ENCODE results near the gene MYOM1.

GRCh38 chr18:3119401-3120341 is 100.1 kb downstream of the MYOM1 start:
- no peak for TF ChIP-seq CTCF (IDR thresholded peaks at IDR 0.05)
- TF ChIP-seq POLR2AphosphoS5 (IDR thresholded peaks at IDR 0.05; ENCODE audit: low read depth, low read length), result no peak
- no peak for TF ChIP-seq REST (IDR thresholded peaks at IDR 0.05; ENCODE audit: insufficient read depth in 1 of 2, low read depth in 2 of 2, low read length in 1 of 2)
- TF ChIP-seq TCF7L2 (IDR thresholded peaks at IDR 0.05; ENCODE audit: low read depth, low read length), result no peak
- TF ChIP-seq SIN3A (IDR thresholded peaks at IDR 0.05; ENCODE audit: borderline replicate concordance, insufficient read depth, low read depth, low read length), result no peak
